H1 (cell line): ENCODE measurements around the gene ARHGEF28. TPM values are rescaled to one million over a fixed set of nuclear protein-coding genes. Genes with fewer than 3 reads are reported as not detected.

Experiments
- CTCF ChIA-PET: fragments of 300-600 bp; sonication (Branson Sonifier 250); formaldehyde crosslinking; loops from one replicate; lab custom pipeline; 2021; ENCODE audit not compliant: partially characterized antibody; lab: Charles Lee
- POLR2A ChIA-PET: fragments of 300-600 bp; sonication (Branson Sonifier 250); formaldehyde crosslinking; loops from one replicate; lab custom pipeline; 2021; ENCODE audit warnings: inconsistent platforms; ENCODE audit not compliant: partially characterized antibody; lab: Charles Lee
- DNase-seq, 2 experiments: peaks; one replicate each; pipeline versions ENCODE4 v3.0.0 to v3.0.0-alpha.2; 2010 to 2022; ENCODE audit warnings: low spot score in 2 of 2, low read depth in 1 of 2, mixed read lengths in 1 of 2
- FAIRE-seq: peaks from 2 replicates; lab custom pipeline; 2011; peaks lifted over from hg19 to GRCh38; lab: Jason Lieb, UNC
- H2AFZ ChIP-seq: 2 replicates; pipeline ENCODE4 v1.8.1; 2012; ENCODE audit warnings: low read length, inconsistent platforms
- H2AK5ac ChIP-seq: 2 replicates; pipeline ENCODE4 v1.6.1; 2013; ENCODE audit warnings: low read depth, low read length
- H2BK120ac ChIP-seq: replicated peaks from 2 replicates; pipeline ENCODE3; 2013; ENCODE audit warnings: low read depth, low read length, inconsistent platforms
- H2BK12ac ChIP-seq: 2 replicates; pipeline ENCODE4 v1.6.1; 2013; ENCODE audit warnings: low read depth, low read length
- H2BK15ac ChIP-seq: 2 replicates; pipeline ENCODE4 v1.6.1; 2013; ENCODE audit warnings: low read length
- H2BK20ac ChIP-seq: 2 replicates; pipeline ENCODE4 v1.6.1; 2013; ENCODE audit warnings: low read length
- H2BK5ac ChIP-seq: 2 replicates; pipeline ENCODE4 v1.6.1; 2013; ENCODE audit warnings: low read depth, low read length
- H3K14ac ChIP-seq: 2 replicates; pipeline ENCODE4 v1.6.1; 2013; ENCODE audit warnings: inconsistent platforms; ENCODE audit not compliant: insufficient read length
- H3K18ac ChIP-seq: 2 replicates; pipeline ENCODE4 v1.6.1; 2013; ENCODE audit warnings: low read length; ENCODE audit errors: extremely low read depth
- H3K23ac ChIP-seq: 2 replicates; pipeline ENCODE4 v1.6.1; 2013; ENCODE audit warnings: inconsistent platforms; ENCODE audit not compliant: insufficient read length
- H3K23me2 ChIP-seq: 2 replicates; pipeline ENCODE4 v1.6.1; 2013; ENCODE audit warnings: low read depth, low read length
- H3K27ac ChIP-seq: 2 replicates; pipeline ENCODE4 v1.6.1; 2011; ENCODE audit warnings: low read depth, low read length, inconsistent platforms
- H3K27me3 ChIP-seq, 4 experiments: replicated peaks in 1 of 4; 1 replicate in 1 of 4; 2 replicates in 3 of 4; pipeline versions ENCODE4 v1.6.1 to v1.8.1; 2011 to 2013; ENCODE audit warnings: low read length in 3 of 4, mild to moderate bottlenecking in 3 of 4, inconsistent platforms in 2 of 4, mixed read lengths in 2 of 4, moderate library complexity in 1 of 4; ENCODE audit not compliant: control insufficient read depth in 3 of 4, insufficient read depth in 3 of 4; ENCODE audit errors: extremely low read depth in 1 of 4
- H3K36me3 ChIP-seq, 4 experiments: 2 replicates each; pipeline versions ENCODE4 v1.6.1 to v1.8.1; 2011 to 2013; ENCODE audit warnings: mild to moderate bottlenecking in 4 of 4, low read length in 3 of 4, moderate library complexity in 2 of 4, control low read depth in 1 of 4, inconsistent platforms in 1 of 4; ENCODE audit not compliant: insufficient read depth in 4 of 4, control insufficient read depth in 2 of 4
- H3K4ac ChIP-seq: replicated peaks from 2 replicates; pipeline ENCODE3; 2013; ENCODE audit warnings: low read length, low read depth, mixed read lengths, inconsistent platforms; ENCODE audit not compliant: insufficient read length
- H3K4me1 ChIP-seq, 4 experiments: replicated peaks in 1 of 4; 1 replicate in 1 of 4; 2 replicates in 3 of 4; pipeline versions ENCODE4 v1.6.1 to v1.8.1; 2011 to 2013; ENCODE audit warnings: low read length in 3 of 4, inconsistent platforms in 2 of 4, mixed read lengths in 1 of 4; ENCODE audit not compliant: insufficient read depth in 4 of 4, control insufficient read depth in 3 of 4
- H3K4me2 ChIP-seq, 2 experiments: 2 replicates each; pipeline versions ENCODE4 v1.6.1 to v1.8.1; 2011 to 2013; ENCODE audit warnings: low read depth in 2 of 2, low read length in 2 of 2, control low read depth in 1 of 2, inconsistent platforms in 1 of 2, mild to moderate bottlenecking in 1 of 2; ENCODE audit not compliant: insufficient read depth in 1 of 2
- H3K4me3 ChIP-seq, 4 experiments: fragments of 200-600, 300-600 bp in 1 of 4; sonication (generic), shearing (Covaris generic), sonication (Bioruptor Twin) in 1 of 4; 2 replicates each; pipeline versions ENCODE4 v1.5.1 to v1.8.1; 2011 to 2016; ENCODE audit warnings: low read length in 4 of 4, low read depth in 3 of 4, control low read depth in 2 of 4, inconsistent platforms in 2 of 4, mild to moderate bottlenecking in 2 of 4, mixed read lengths in 1 of 4, moderate library complexity in 1 of 4; ENCODE audit not compliant: insufficient read depth in 2 of 4; ENCODE audit errors: extremely low read depth in 1 of 4
- H3K56ac ChIP-seq: replicated peaks from 2 replicates; pipeline ENCODE3; 2013; ENCODE audit warnings: low read depth, mild to moderate bottlenecking, mixed read lengths, low read length, inconsistent platforms; ENCODE audit not compliant: insufficient read length
- H3K79me1 ChIP-seq: 2 replicates; pipeline ENCODE4 v1.6.1; 2013; ENCODE audit warnings: low read depth, low read length, control low read depth
- H3K79me2 ChIP-seq, 2 experiments: 2 replicates each; pipeline versions ENCODE4 v1.6.1 to v1.8.1; 2012 to 2013; ENCODE audit warnings: low read length in 2 of 2, mild to moderate bottlenecking in 2 of 2, inconsistent platforms in 1 of 2; ENCODE audit not compliant: insufficient read depth in 2 of 2, control insufficient read depth in 1 of 2
- H3K9ac ChIP-seq, 4 experiments: replicated peaks in 1 of 4; 1 replicate in 1 of 4; 2 replicates in 3 of 4; pipeline versions ENCODE4 v1.6.1 to v1.8.1; 2011 to 2013; ENCODE audit warnings: low read depth in 3 of 4, low read length in 3 of 4, control low read depth in 2 of 4, mild to moderate bottlenecking in 2 of 4, moderate library complexity in 2 of 4, inconsistent platforms in 1 of 4; ENCODE audit errors: extremely low read depth in 1 of 4
- H3K9me3 ChIP-seq, 2 experiments: 2 replicates each; pipeline versions ENCODE4 v1.6.1 to v1.8.1; 2012 to 2013; ENCODE audit warnings: mild to moderate bottlenecking in 2 of 2, moderate library complexity in 2 of 2, control low read depth in 1 of 2, inconsistent platforms in 1 of 2, low read depth in 1 of 2, low read length in 1 of 2, mixed read lengths in 1 of 2; ENCODE audit not compliant: insufficient read depth in 2 of 2
- H4K20me1 ChIP-seq, 2 experiments: replicated peaks in 1 of 2; 2 replicates each; pipeline versions ENCODE3 to v1.8.1; 2011 to 2013; ENCODE audit warnings: inconsistent platforms in 2 of 2, low read length in 2 of 2, mild to moderate bottlenecking in 1 of 2; ENCODE audit not compliant: insufficient read depth in 2 of 2, control insufficient read depth in 1 of 2
- H4K5ac ChIP-seq: 2 replicates; pipeline ENCODE4 v1.6.1; 2013; ENCODE audit warnings: low read length, low read depth, mixed read lengths, inconsistent platforms; ENCODE audit not compliant: insufficient read length
- H4K8ac ChIP-seq: 2 replicates; pipeline ENCODE4 v1.8.0; 2013; ENCODE audit warnings: mild to moderate bottlenecking, moderate library complexity, low read length, inconsistent platforms; ENCODE audit not compliant: insufficient read depth; ENCODE audit errors: extremely low read depth
- H4K91ac ChIP-seq: replicated peaks from 2 replicates; pipeline ENCODE3; 2013; ENCODE audit warnings: low read length, mixed read lengths, inconsistent platforms; ENCODE audit not compliant: insufficient read length
- TAF1 ChIP-seq: IDR thresholded peaks from 2 replicates; pipeline ENCODE4 v1.6.1; 2011; ENCODE audit warnings: mild to moderate bottlenecking, low read depth, low read length
- WGBS, 2 experiments: shearing (Covaris generic) in 1 of 2; methylation state at CpG; one replicate each; pipeline versions ENCODE4 v1.1.6 to v1.1.7; 2013 to 2015; ENCODE audit warnings: low lambda C conversion rate in 2 of 2, mixed read lengths in 2 of 2, inconsistent platforms in 1 of 2, low coverage in 1 of 2, missing lambda C conversion rate in 1 of 2; ENCODE audit not compliant: insufficient replicate concordance in 2 of 2, insufficient coverage in 1 of 2, insufficient read length in 1 of 2; ENCODE audit errors: extremely low coverage in 1 of 2, missing lambda C conversion rate in 1 of 2; 5-methylcytosine and 5-hydroxymethylcytosine counted together
- polyA plus RNA-seq, 7 experiments: library from polyadenylated mRNA; depleted of rRNA in 3 of 7; stranded (reverse) in 5 of 7; unstranded in 2 of 7; fragments of >200 nt in 5 of 7; fragments of 200-250 nt in 2 of 7; gene quantifications; 1 replicate in 5 of 7; 2 replicates in 1 of 7; 4 replicates in 1 of 7; pipeline versions ENCODE4 v1.2.1 to v1.2.3, GENCODE V29; 2011 to 2013; ENCODE audit warnings: missing spikeins in 2 of 7, mixed read lengths in 2 of 7
- total RNA-seq: library from RNA; stranded (reverse); fragmentation: NEBNext Ultra II Directional; extraction: Animal tissue kit (Norgen Biotek cat#: 25700); gene quantifications from 2 replicates; pipeline ENCODE4 v1.2.1, GENCODE V29; 2021

ARHGEF28 gene
- total and polyA plus RNA-seq, 2 of the 8 experiments (the other 6 are each of a cell fraction or from before 2014, with no cell fraction given): 0.33 to 1.0 TPM

- no peak overlapping the region for H4K91ac ChIP-seq
- no peak overlapping the region for H2BK120ac ChIP-seq
- H3K4me3 ChIP-seq: no peak overlapping the region
- H2BK15ac ChIP-seq: no peak overlapping the region
- no peak overlapping the region for H3K23ac ChIP-seq
- no peaks in the 10 kb centered on the region for H3K27me3 ChIP-seq
- H3K4me1 ChIP-seq: peaks cover 0 to 6% (median 2%) of the 10 kb centered on the region in 4 experiments; a peak in 2 of 7 replicates
- H3K79me1 ChIP-seq: no peaks in the 10 kb centered on the region
- no peak overlapping the region for H3K14ac ChIP-seq
- DNase-seq (no peak), FAIRE-seq (no peak)
- no peaks in the 10 kb centered on the region for H4K20me1 ChIP-seq
- no peak overlapping the region for H3K18ac ChIP-seq
- 0 out of 2 replicates have a peak overlapping the region, but pooled peaks have one; percentile 13 for H2AFZ ChIP-seq
- no peaks in the 10 kb centered on the region for H3K36me3 ChIP-seq
- ChIA-PET CTCF (interaction anchor here (0.6 to 1.2 kb wide), 5 partner anchors 17 to 681 kb away, joined by 3 to 4 read pairs (median 3); no protein-coding TSS in a partner anchor), POLR2A (no interaction called here)
- no peak overlapping the region for H3K4me2 ChIP-seq
- H3K9me3 ChIP-seq: no peaks in the 10 kb centered on the region
- H3K56ac ChIP-seq: no peak overlapping the region
- no peak overlapping the region for H3K9ac ChIP-seq
- no peak overlapping the region for H2BK20ac ChIP-seq
- 43% methylated on average over 2 of the region's 2 CpGs; no CpG with 5 or more reads in 1 of the 2 experiments for WGBS, 2 experiments
- no peak overlapping the region for H2BK12ac ChIP-seq
- no peaks in the 10 kb centered on the region for H3K79me2 ChIP-seq
- no peaks in the 10 kb centered on the region for H3K23me2 ChIP-seq
- no peak overlapping the region; the same call in 1 of the 2 replicates for H3K27ac ChIP-seq
- no peak overlapping the region for H3K4ac ChIP-seq
- no peak overlapping the region for H4K8ac ChIP-seq
- H4K5ac ChIP-seq: no peak overlapping the region
- no peak overlapping the region for H2BK5ac ChIP-seq
- H2AK5ac ChIP-seq: no peak overlapping the region
- TF ChIP-seq TAF1: no peak
These were observed 225.6 kb downstream of the ARHGEF28 start for GRCh38 chr5:73851471-73852181.
